Nephron progenitor cell (in vitro differentiated cells): ENCODE measurements around the gene ZNF385B.

Experiments
- DNase-seq: peaks from one replicate; pipeline ENCODE4 v3.0.0; 2021
- H3K27ac Mint-ChIP-seq: 2 replicates; pipeline ENCODE4 v1.8.0; 2021; ENCODE audit warnings: mild to moderate bottlenecking, moderate library complexity, mixed read lengths
- H3K27me3 Mint-ChIP-seq: 2 replicates; pipeline ENCODE4 v1.8.0; 2021; ENCODE audit warnings: mild to moderate bottlenecking, low read depth, mixed read lengths; ENCODE audit not compliant: poor library complexity
- H3K36me3 Mint-ChIP-seq: 2 replicates; pipeline ENCODE4 v1.8.0; 2021; ENCODE audit warnings: low read depth, mixed read lengths
- H3K4me1 Mint-ChIP-seq: 2 replicates; pipeline ENCODE4 v1.8.0; 2021; ENCODE audit warnings: mixed read lengths
- H3K4me3 Mint-ChIP-seq: 2 replicates; pipeline ENCODE4 v1.8.0; 2021; ENCODE audit warnings: mild to moderate bottlenecking, moderate library complexity, mixed read lengths
- H3K9me3 Mint-ChIP-seq: 2 replicates; pipeline ENCODE4 v1.8.0; 2021; ENCODE audit warnings: mild to moderate bottlenecking, moderate library complexity, mixed read lengths
- CTCF ChIP-seq: fragments of 200-600 bp; sonication (generic); IDR thresholded peaks from 2 replicates; pipeline ENCODE4 v1.5.0; 2021; ENCODE audit warnings: antibody characterized with exemption

The ZNF385B gene

GRCh38 chr2:179533875-179534274, 327.5 kb downstream of the ZNF385B start:
- no peak overlapping the region for H3K27ac Mint-ChIP-seq
- H3K9me3 Mint-ChIP-seq: peaks cover 1% of the 10 kb centered on the region
- H3K4me1 Mint-ChIP-seq: peaks cover 9% of the 10 kb centered on the region
- TF ChIP-seq CTCF: no peak
- DNase-seq: no peak
- no peaks in the 10 kb centered on the region for H3K36me3 Mint-ChIP-seq
- H3K27me3 Mint-ChIP-seq: peaks cover 6% of the 10 kb centered on the region
- H3K4me3 Mint-ChIP-seq: no peak overlapping the region

GRCh38 chr2:179532863-179533278, 328.5 kb downstream of the ZNF385B start:
- H3K36me3 Mint-ChIP-seq: no peaks in the 10 kb centered on the region
- no peak overlapping the region for H3K4me3 Mint-ChIP-seq
- H3K27ac Mint-ChIP-seq: no peak overlapping the region
- no peak for DNase-seq
- H3K27me3 Mint-ChIP-seq: peaks cover 6% of the 10 kb centered on the region
- peaks cover 9% of the 10 kb centered on the region for H3K4me1 Mint-ChIP-seq
- no peaks in the 10 kb centered on the region for H3K9me3 Mint-ChIP-seq
- TF ChIP-seq CTCF: no peak

- Mint-ChIP-seq H3K9me3 (no peaks in the 10 kb centered on the region), H3K4me3 (no peak overlapping the region), H3K27ac (no peak overlapping the region), H3K4me1 (peaks cover 17% of the 10 kb centered on the region), H3K27me3 (peaks cover 4% of the 10 kb centered on the region), H3K36me3 (no peaks in the 10 kb centered on the region)
- no peak for DNase-seq
- TF ChIP-seq CTCF: no peak
Measured at GRCh38 chr2:179528576-179529069, 332.8 kb downstream of the ZNF385B start.

- H3K4me1 Mint-ChIP-seq: peaks cover 8% of the 10 kb centered on the region
Measured at GRCh38 chr2:179525340-179525739, 336.1 kb downstream of the ZNF385B start.

GRCh38 chr2:179524809-179525339, 336.5 kb downstream of the ZNF385B start:
- no peaks in the 10 kb centered on the region for H3K36me3 Mint-ChIP-seq
- H3K4me1 Mint-ChIP-seq: peaks cover 8% of the 10 kb centered on the region
- TF ChIP-seq CTCF: no peak
- no peak overlapping the region for H3K4me3 Mint-ChIP-seq
- H3K9me3 Mint-ChIP-seq: no peaks in the 10 kb centered on the region
- no peak for DNase-seq
- no peaks in the 10 kb centered on the region for H3K27me3 Mint-ChIP-seq
- H3K27ac Mint-ChIP-seq: no peak overlapping the region

More at GRCh38 chr2:179525340-179525739, 336.1 kb downstream of the ZNF385B start:
- Mint-ChIP-seq H3K27ac (no peak overlapping the region), H3K27me3 (no peaks in the 10 kb centered on the region), H3K4me3 (no peak overlapping the region), H3K36me3 (no peaks in the 10 kb centered on the region), H3K9me3 (no peaks in the 10 kb centered on the region)
- no peak for DNase-seq
- no peak for TF ChIP-seq CTCF

GRCh38 chr2:179521944-179522343, 339.5 kb downstream of the ZNF385B start:
- H3K27ac Mint-ChIP-seq: no peak overlapping the region
- H3K9me3 Mint-ChIP-seq: no peaks in the 10 kb centered on the region
- TF ChIP-seq CTCF: no peak
- H3K4me1 Mint-ChIP-seq: peaks cover 8% of the 10 kb centered on the region
- no peak overlapping the region for H3K4me3 Mint-ChIP-seq
- no peaks in the 10 kb centered on the region for H3K36me3 Mint-ChIP-seq
- H3K27me3 Mint-ChIP-seq: no peaks in the 10 kb centered on the region
- DNase-seq: no peak
